HepG2 (cell line): ENCODE results near the gene RAN. TPM values are rescaled to one million over a fixed set of nuclear protein-coding genes. Genes with fewer than 3 reads are reported as not detected.

Experiments
- ASH2L ChIP-seq: fragments of 300-600, 200-600 bp; sonication (generic); IDR thresholded peaks from 2 replicates; pipeline ENCODE4 v1.7.0; 2017; ENCODE audit warnings: low read depth, mild to moderate bottlenecking, moderate library complexity, mixed read lengths, low read length; ENCODE audit not compliant: insufficient read length
- EHMT2 ChIP-seq: fragments of 200-600 bp; sonication (generic); IDR thresholded peaks from 2 replicates; pipeline ENCODE4 v1.7.0; 2017; ENCODE audit warnings: antibody characterized with exemption, low read depth, low read length, borderline replicate concordance
- MAZ ChIP-seq, 2 experiments: sonication (generic) in 1 of 2; formaldehyde crosslinking in 1 of 2; IDR thresholded peaks; 2 replicates each; pipeline versions ENCODE4 v1.5.0 to v1.6.1; 2012 to 2020; ENCODE audit warnings: low read depth in 2 of 2, mild to moderate bottlenecking in 2 of 2, borderline replicate concordance in 1 of 2, improper control_type of control experiment in 1 of 2, low read length in 1 of 2, missing genetic modification reagents in 1 of 2, moderate library complexity in 1 of 2
- SIX4 ChIP-seq: sonication (generic); formaldehyde crosslinking; IDR thresholded peaks from 2 replicates; pipeline ENCODE4 v1.4.0; 2020; ENCODE audit warnings: missing genetic modification reagents
- SNRNP70 ChIP-seq: fragments of 200-400 bp; formaldehyde crosslinking; IDR thresholded peaks from 2 replicates; pipeline ENCODE4 v1.6.1; 2017; ENCODE audit warnings: mild to moderate bottlenecking, low read depth, low read length, moderate library complexity
- SP1 ChIP-seq, 2 experiments: fragments of 450-650 bp in 1 of 2; sonication (generic) in 1 of 2; formaldehyde crosslinking in 1 of 2; IDR thresholded peaks; 2 replicates each; pipeline versions ENCODE4 v1.4.0 to v1.6.1; 2016 to 2020; ENCODE audit warnings: missing genetic modification reagents in 1 of 2
- TCF7 ChIP-seq: sonication (generic); IDR thresholded peaks from 2 replicates; pipeline ENCODE4 v1.6.1; 2016; ENCODE audit warnings: antibody characterized with exemption, low read depth
- TRIM24 ChIP-seq: sonication (generic); formaldehyde crosslinking; IDR thresholded peaks from 2 replicates; pipeline ENCODE4 v1.8.0; 2022; ENCODE audit warnings: mild to moderate bottlenecking, missing genetic modification reagents
- ZFP82 ChIP-seq: sonication (generic); formaldehyde crosslinking; IDR thresholded peaks from 2 replicates; pipeline ENCODE4 v1.5.1; 2020; ENCODE audit warnings: mild to moderate bottlenecking, missing genetic modification reagents, borderline replicate concordance
- ZNF30 ChIP-seq: sonication (generic); formaldehyde crosslinking; IDR thresholded peaks from 2 replicates; pipeline ENCODE4 v1.5.0; 2020; ENCODE audit warnings: mild to moderate bottlenecking, missing genetic modification reagents
- ZNF33A ChIP-seq: sonication (generic); formaldehyde crosslinking; IDR thresholded peaks from 2 replicates; pipeline ENCODE4 v1.5.1; 2020; ENCODE audit warnings: missing genetic modification reagents, mild to moderate bottlenecking, moderate library complexity, borderline replicate concordance
- ZNF430 ChIP-seq: sonication (generic); formaldehyde crosslinking; IDR thresholded peaks from 2 replicates; pipeline ENCODE4 v1.9.0; 2021; ENCODE audit warnings: mild to moderate bottlenecking, missing genetic modification reagents
- ZNF607 ChIP-seq: sonication (generic); formaldehyde crosslinking; IDR thresholded peaks from 2 replicates; pipeline ENCODE4 v1.5.1; 2020; ENCODE audit warnings: missing genetic modification reagents, mild to moderate bottlenecking, borderline replicate concordance
- polyA plus RNA-seq, 8 experiments: library from polyadenylated mRNA; depleted of rRNA in 3 of 8; stranded (reverse) in 7 of 8; unstranded in 1 of 8; fragments of >200 nt; fragmentation: Illumina TruSeq in 4 of 8; extraction: Trizol in 4 of 8; gene quantifications; 2 replicates each; pipeline versions ENCODE4 v1.2.1 to v1.2.3, GENCODE V29; 2011 to 2016; ENCODE audit warnings: low read depth in 4 of 8, missing spikeins in 1 of 8, mixed read lengths in 1 of 8; ENCODE audit not compliant: insufficient read depth in 1 of 8
- total RNA-seq, 5 experiments: library from RNA; depleted of rRNA; stranded (reverse); fragments of >200 nt; fragmentation: Illumina TruSeq; extraction: Trizol; gene quantifications; 2 replicates each; pipeline ENCODE4 v1.2.3, GENCODE V29; 2016; ENCODE audit warnings: low read depth in 1 of 5
- TF ChIP-seq, protein P1 (sequence below): sonication (generic); formaldehyde crosslinking; IDR thresholded peaks from 2 replicates; pipeline ENCODE4 v1.5.1; 2020; ENCODE audit warnings: mild to moderate bottlenecking, missing genetic modification reagents, moderate library complexity
- TF ChIP-seq, protein P2 (sequence below): IDR thresholded peaks from 2 replicates; pipeline ENCODE4 v1.6.1; 2016; ENCODE audit warnings: missing genetic modification reagents, missing compliant biosample characterization
- TF ChIP-seq, protein P3 (sequence below), 2 experiments: sonication (generic) in 1 of 2; formaldehyde crosslinking in 1 of 2; IDR thresholded peaks; 2 replicates each; pipeline versions ENCODE4 v1.4.0 to v1.6.1; 2018 to 2020; ENCODE audit warnings: missing genetic modification reagents in 2 of 2, borderline replicate concordance in 1 of 2, low read depth in 1 of 2, mild to moderate bottlenecking in 1 of 2, missing biosample characterization in 1 of 2
- TF ChIP-seq, protein P4 (sequence below): sonication (generic); formaldehyde crosslinking; IDR thresholded peaks from 2 replicates; pipeline ENCODE4 v1.4.0; 2020; ENCODE audit warnings: mild to moderate bottlenecking, missing genetic modification reagents

RAN gene
- total and polyA plus RNA-seq, 2 of the 13 experiments (the other 11 are each of a cell fraction or from before 2014, with no cell fraction given), result 1,335 to 1,630 TPM

DNA sequence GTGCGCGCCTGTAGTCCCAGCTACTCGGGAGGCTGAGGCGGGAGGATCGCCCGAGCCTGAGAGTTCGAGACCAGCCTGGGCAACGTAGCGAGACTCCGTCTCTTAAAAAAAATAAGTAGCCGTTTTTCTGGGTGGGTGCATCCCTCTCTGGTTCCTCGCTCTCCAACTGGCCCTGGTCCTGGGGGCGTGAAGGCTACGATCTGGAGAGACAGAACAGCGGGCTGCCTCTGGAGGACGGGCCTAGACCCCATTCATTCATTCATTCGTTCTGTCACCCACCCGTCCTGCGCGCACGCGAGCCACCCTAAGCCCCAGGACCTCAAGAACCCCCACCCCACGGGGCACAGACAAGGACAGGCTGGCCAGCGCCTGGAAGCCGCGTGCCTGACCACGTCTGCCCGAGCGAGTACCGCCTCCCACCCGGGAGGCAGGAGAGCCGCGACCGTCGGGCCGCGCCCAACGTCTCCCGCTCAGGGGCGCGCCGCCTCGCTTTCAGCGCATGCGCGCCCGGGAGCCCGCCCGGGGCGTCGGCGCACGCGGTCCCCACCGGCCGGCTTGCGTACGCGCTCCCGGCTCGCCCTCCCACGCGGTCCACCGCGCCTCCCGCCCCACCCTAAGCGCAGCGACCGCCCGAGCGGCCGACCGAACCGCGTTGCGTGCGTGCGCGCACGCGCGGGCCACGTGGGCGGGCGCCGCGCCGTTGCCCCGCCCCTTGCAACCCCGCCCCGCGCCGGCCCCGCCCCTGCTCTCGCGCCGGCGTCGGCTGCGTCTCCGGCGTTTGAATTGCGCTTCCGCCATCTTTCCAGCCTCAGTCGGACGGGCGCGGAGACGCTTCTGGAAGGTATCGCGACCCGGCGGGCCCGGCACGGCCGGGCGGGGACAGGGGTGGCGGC, at the start of gene RAN (continued):
- TF ChIP-seq, protein P1, sequence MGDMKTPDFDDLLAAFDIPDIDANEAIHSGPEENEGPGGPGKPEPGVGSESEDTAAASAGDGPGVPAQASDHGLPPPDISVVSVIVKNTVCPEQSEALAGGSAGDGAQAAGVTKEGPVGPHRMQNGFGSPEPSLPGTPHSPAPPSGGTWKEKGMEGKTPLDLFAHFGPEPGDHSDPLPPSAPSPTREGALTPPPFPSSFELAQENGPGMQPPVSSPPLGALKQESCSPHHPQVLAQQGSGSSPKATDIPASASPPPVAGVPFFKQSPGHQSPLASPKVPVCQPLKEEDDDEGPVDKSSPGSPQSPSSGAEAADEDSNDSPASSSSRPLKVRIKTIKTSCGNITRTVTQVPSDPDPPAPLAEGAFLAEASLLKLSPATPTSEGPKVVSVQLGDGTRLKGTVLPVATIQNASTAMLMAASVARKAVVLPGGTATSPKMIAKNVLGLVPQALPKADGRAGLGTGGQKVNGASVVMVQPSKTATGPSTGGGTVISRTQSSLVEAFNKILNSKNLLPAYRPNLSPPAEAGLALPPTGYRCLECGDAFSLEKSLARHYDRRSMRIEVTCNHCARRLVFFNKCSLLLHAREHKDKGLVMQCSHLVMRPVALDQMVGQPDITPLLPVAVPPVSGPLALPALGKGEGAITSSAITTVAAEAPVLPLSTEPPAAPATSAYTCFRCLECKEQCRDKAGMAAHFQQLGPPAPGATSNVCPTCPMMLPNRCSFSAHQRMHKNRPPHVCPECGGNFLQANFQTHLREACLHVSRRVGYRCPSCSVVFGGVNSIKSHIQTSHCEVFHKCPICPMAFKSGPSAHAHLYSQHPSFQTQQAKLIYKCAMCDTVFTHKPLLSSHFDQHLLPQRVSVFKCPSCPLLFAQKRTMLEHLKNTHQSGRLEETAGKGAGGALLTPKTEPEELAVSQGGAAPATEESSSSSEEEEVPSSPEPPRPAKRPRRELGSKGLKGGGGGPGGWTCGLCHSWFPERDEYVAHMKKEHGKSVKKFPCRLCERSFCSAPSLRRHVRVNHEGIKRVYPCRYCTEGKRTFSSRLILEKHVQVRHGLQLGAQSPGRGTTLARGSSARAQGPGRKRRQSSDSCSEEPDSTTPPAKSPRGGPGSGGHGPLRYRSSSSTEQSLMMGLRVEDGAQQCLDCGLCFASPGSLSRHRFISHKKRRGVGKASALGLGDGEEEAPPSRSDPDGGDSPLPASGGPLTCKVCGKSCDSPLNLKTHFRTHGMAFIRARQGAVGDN (CRISPR knock-in tag), result peak; percentile 91
- TF ChIP-seq TCF7, result no peak
- no peak for TF ChIP-seq ZNF30 (CRISPR knock-in tag)
- TF ChIP-seq MAZ (IDR thresholded peaks at IDR 0.05; ENCODE audit: borderline replicate concordance, low read depth, low read length), result no peak
- peak; percentile 77 for TF ChIP-seq MAZ (CRISPR knock-in tag; IDR thresholded peaks at IDR 0.05; ENCODE audit: low read depth)
- no peak for TF ChIP-seq SP1 (IDR thresholded peaks at IDR 0.05)
- TF ChIP-seq SP1 (CRISPR knock-in tag; IDR thresholded peaks at IDR 0.05), result no peak
- TF ChIP-seq ASH2L, result no peak
- no peak for TF ChIP-seq EHMT2
- peak; percentile 45; the same call in 1 of the 2 replicates for TF ChIP-seq ZFP82 (CRISPR knock-in tag)
- TF ChIP-seq, protein P2, sequence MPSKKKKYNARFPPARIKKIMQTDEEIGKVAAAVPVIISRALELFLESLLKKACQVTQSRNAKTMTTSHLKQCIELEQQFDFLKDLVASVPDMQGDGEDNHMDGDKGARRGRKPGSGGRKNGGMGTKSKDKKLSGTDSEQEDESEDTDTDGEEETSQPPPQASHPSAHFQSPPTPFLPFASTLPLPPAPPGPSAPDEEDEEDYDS (CRISPR knock-in tag), result 0 out of 2 replicates have a peak, but pooled peaks have one; percentile 16
- TF ChIP-seq, protein P3, sequence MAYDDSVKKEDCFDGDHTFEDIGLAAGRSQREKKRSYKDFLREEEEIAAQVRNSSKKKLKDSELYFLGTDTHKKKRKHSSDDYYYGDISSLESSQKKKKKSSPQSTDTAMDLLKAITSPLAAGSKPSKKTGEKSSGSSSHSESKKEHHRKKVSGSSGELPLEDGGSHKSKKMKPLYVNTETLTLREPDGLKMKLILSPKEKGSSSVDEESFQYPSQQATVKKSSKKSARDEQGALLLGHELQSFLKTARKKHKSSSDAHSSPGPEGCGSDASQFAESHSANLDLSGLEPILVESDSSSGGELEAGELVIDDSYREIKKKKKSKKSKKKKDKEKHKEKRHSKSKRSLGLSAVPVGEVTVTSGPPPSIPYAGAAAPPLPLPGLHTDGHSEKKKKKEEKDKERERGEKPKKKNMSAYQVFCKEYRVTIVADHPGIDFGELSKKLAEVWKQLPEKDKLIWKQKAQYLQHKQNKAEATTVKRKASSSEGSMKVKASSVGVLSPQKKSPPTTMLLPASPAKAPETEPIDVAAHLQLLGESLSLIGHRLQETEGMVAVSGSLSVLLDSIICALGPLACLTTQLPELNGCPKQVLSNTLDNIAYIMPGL (CRISPR knock-in tag; IDR thresholded peaks at IDR 0.05; ENCODE audit: borderline replicate concordance in 1 of 2, low read depth in 1 of 2), result no peak; a peak in 1 of 4 replicates
- TF ChIP-seq TRIM24 (CRISPR knock-in tag), result no peak
- TF ChIP-seq, protein P4, sequence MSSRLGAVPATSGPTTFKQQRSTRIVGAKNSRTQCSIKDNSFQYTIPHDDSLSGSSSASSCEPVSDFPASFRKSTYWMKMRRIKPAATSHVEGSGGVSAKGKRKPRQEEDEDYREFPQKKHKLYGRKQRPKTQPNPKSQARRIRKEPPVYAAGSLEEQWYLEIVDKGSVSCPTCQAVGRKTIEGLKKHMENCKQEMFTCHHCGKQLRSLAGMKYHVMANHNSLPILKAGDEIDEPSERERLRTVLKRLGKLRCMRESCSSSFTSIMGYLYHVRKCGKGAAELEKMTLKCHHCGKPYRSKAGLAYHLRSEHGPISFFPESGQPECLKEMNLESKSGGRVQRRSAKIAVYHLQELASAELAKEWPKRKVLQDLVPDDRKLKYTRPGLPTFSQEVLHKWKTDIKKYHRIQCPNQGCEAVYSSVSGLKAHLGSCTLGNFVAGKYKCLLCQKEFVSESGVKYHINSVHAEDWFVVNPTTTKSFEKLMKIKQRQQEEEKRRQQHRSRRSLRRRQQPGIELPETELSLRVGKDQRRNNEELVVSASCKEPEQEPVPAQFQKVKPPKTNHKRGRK (CRISPR knock-in tag), result no peak
- TF ChIP-seq SNRNP70, result no peak
- peak; percentile 57 for TF ChIP-seq ZNF607 (CRISPR knock-in tag)
- no peak for TF ChIP-seq ZNF33A
- no peak for TF ChIP-seq SIX4 (CRISPR knock-in tag)
- no peak; the same call in 1 of the 2 replicates for TF ChIP-seq ZNF430 (CRISPR knock-in tag)
